GM12878 (cell line): ENCODE results near the gene ZFAND2A. TPM values are rescaled to one million over a fixed set of nuclear protein-coding genes. Genes with fewer than 3 reads are reported as not detected.

Experiments used
- ATAC-seq: fragments of 200-7000 bp; cut with Tn5 transposase; 3 replicates; pipeline ENCODE4 v1.9.1; 2020; ENCODE audit warnings: mild to moderate bottlenecking, moderate library complexity
- BruUV-seq: library from RNA; stranded (reverse); fragments of 400-500 nt; replicated peaks from 2 replicates; lab custom pipeline; 2021; lab: Mats Ljungman, UMichigan
- CTCF ChIA-PET: fragments of 300-600 bp; sonication (Branson Sonifier 250); formaldehyde crosslinking; extraction: SDS; loops from one replicate; lab custom pipeline; 2021; ENCODE audit warnings: inconsistent platforms; lab: Yijun Ruan, JAX
- POLR2A ChIA-PET: fragments of 350-600 bp; formaldehyde crosslinking; extraction: SDS; loops from one replicate; lab custom pipeline; 2021; ENCODE audit warnings: inconsistent platforms; lab: Charles Lee
- RAD21 ChIA-PET: fragments of 300-600 bp; sonication (Branson Sonifier 250); formaldehyde crosslinking; loops from one replicate; lab custom pipeline; 2023; ENCODE audit warnings: antibody characterized with exemption; ENCODE audit not compliant: unreplicated experiment; lab: Charles Lee
- SMC1A ChIA-PET: fragments of 300-600 bp; sonication (Branson Sonifier 250); formaldehyde crosslinking; loops from one replicate; lab custom pipeline; 2023; ENCODE audit not compliant: unreplicated experiment, uncharacterized antibody; lab: Charles Lee
- DNase-seq: peaks from one replicate; pipeline ENCODE4 v3.0.0-alpha.2; 2011; ENCODE audit warnings: low read depth, low spot score
- FAIRE-seq: peaks from 3 replicates; lab custom pipeline; 2011; peaks lifted over from hg19 to GRCh38; lab: Jason Lieb, UNC
- H2AFZ ChIP-seq: 2 replicates; pipeline ENCODE4 v1.6.0; 2011; ENCODE audit warnings: low read depth, low read length, control low read depth; ENCODE audit not compliant: control insufficient read depth
- H3K27ac ChIP-seq: 2 replicates; pipeline ENCODE4 v1.5.1; 2011; ENCODE audit warnings: control low read depth; ENCODE audit not compliant: control insufficient read depth, insufficient read depth
- H3K27me3 ChIP-seq, 2 experiments: replicated peaks in 1 of 2; 2 replicates each; pipeline versions ENCODE4 v1.6.0 to v1.6.1; 2011; ENCODE audit warnings: low read length in 1 of 2; ENCODE audit not compliant: control insufficient read depth in 2 of 2, insufficient read depth in 2 of 2
- H3K36me3 ChIP-seq, 2 experiments: 2 replicates each; pipeline ENCODE4 v1.5.1; 2011; ENCODE audit warnings: low read length in 1 of 2; ENCODE audit not compliant: control insufficient read depth in 2 of 2, insufficient read depth in 2 of 2
- H3K4me1 ChIP-seq: 2 replicates; pipeline ENCODE4 v1.6.1; 2011; ENCODE audit warnings: mild to moderate bottlenecking, low read length, moderate library complexity, mixed read lengths; ENCODE audit not compliant: control insufficient read depth, insufficient read depth
- H3K4me2 ChIP-seq: 2 replicates; pipeline ENCODE4 v1.6.0; 2011; ENCODE audit warnings: control low read depth; ENCODE audit not compliant: control insufficient read depth, insufficient read depth
- H3K4me3 ChIP-seq: fragments of 200-600 bp; sonication (generic); 2 replicates; pipeline ENCODE4 v1.5.1; 2016
- H3K79me2 ChIP-seq: 2 replicates; pipeline ENCODE4 v1.6.0; 2011; ENCODE audit warnings: low read length; ENCODE audit not compliant: control insufficient read depth, insufficient read depth
- H3K9ac ChIP-seq: 2 replicates; pipeline ENCODE4 v1.8.0; 2011; ENCODE audit warnings: low read length, control low read depth, mixed read lengths; ENCODE audit not compliant: control insufficient read depth, insufficient read depth
- H3K9me3 ChIP-seq: replicated peaks from 3 replicates; pipeline ENCODE4 v1.5.1; 2011; ENCODE audit warnings: mild to moderate bottlenecking, low read length; ENCODE audit not compliant: control insufficient read depth, insufficient read depth
- H4K20me1 ChIP-seq: 2 replicates; pipeline ENCODE4 v1.6.0; 2011; ENCODE audit not compliant: control insufficient read depth, insufficient read depth
- ATF7 ChIP-seq: fragments of 450-650 bp; IDR thresholded peaks from 2 replicates; pipeline ENCODE4 v1.6.1; 2016; ENCODE audit warnings: low read depth, mild to moderate bottlenecking
- EED ChIP-seq: sonication (generic); IDR thresholded peaks from 2 replicates; pipeline ENCODE4 v1.6.1; 2016; ENCODE audit warnings: antibody characterized with exemption, low read depth
- EGR1 ChIP-seq, 2 experiments: IDR thresholded peaks; 1 replicate in 1 of 2; 2 replicates in 1 of 2; pipeline ENCODE4 v1.6.1; 2011 to 2012; ENCODE audit warnings: low read depth in 2 of 2, low read length in 2 of 2, borderline replicate concordance in 1 of 2, mild to moderate bottlenecking in 1 of 2, moderate library complexity in 1 of 2
- FOS ChIP-seq: IDR thresholded peaks from 3 replicates; pipeline ENCODE4 v1.6.1; 2011; ENCODE audit warnings: borderline replicate concordance; ENCODE audit not compliant: insufficient read length; ENCODE audit errors: extremely low read depth
- IKZF1 ChIP-seq: fragments of 450-650 bp; conservative IDR thresholded peaks from 2 replicates; pipeline ENCODE4 v1.6.1; 2017; ENCODE audit warnings: antibody characterized with exemption, mild to moderate bottlenecking
- POLR2AphosphoS2 ChIP-seq: IDR thresholded peaks from 2 replicates; pipeline ENCODE4 v1.6.1; 2011; ENCODE audit warnings: low read depth, mild to moderate bottlenecking, low read length, improper control_type of control experiment, moderate library complexity
- POLR2AphosphoS5 ChIP-seq: IDR thresholded peaks from 2 replicates; pipeline ENCODE4 v1.6.1; 2011; ENCODE audit warnings: mild to moderate bottlenecking, low read length, inconsistent platforms
- SIN3A ChIP-seq: IDR thresholded peaks from 2 replicates; pipeline ENCODE4 v1.6.1; 2012; ENCODE audit warnings: low read depth, low read length, improper control_type of control experiment
- SMARCA5 ChIP-seq: fragments of 450-650 bp; IDR thresholded peaks from 2 replicates; pipeline ENCODE4 v1.6.1; 2017; ENCODE audit warnings: mild to moderate bottlenecking
- SREBF2 ChIP-seq: IDR thresholded peaks from 2 replicates; pipeline ENCODE4 v1.6.1; 2012; ENCODE audit warnings: mild to moderate bottlenecking, low read length
- STAT1 ChIP-seq: fragments of 450-650 bp; conservative IDR thresholded peaks from 2 replicates; pipeline ENCODE4 v1.6.1; 2014; ENCODE audit warnings: antibody characterized with exemption, mild to moderate bottlenecking
- TBL1XR1 ChIP-seq: IDR thresholded peaks from 2 replicates; pipeline ENCODE4 v1.6.1; 2012; ENCODE audit warnings: low read depth, low read length, improper control_type of control experiment
- YBX1 ChIP-seq: fragments of 450-650 bp; IDR thresholded peaks from 2 replicates; pipeline ENCODE4 v1.6.1; 2016; ENCODE audit warnings: antibody characterized with exemption
- WGBS: methylation state at CpG from one replicate; pipeline ENCODE4 v1.1.6; 2016; ENCODE audit warnings: low lambda C conversion rate; ENCODE audit not compliant: insufficient replicate concordance, insufficient coverage; ENCODE audit errors: missing lambda C conversion rate; 5-methylcytosine and 5-hydroxymethylcytosine counted together
- in situ Hi-C: fragments of 300-500 bp; cut with MboI; formaldehyde crosslinking; loops from 9 replicates; pipeline ENCODE4 v1.14.3; 2018; ENCODE audit warnings: mixed read lengths
- intact Hi-C: fragments of 100-400 bp; cut with micrococcal nuclease; formaldehyde crosslinking; loops from one replicate; pipeline ENCODE4 v1.14.2; 2022; ENCODE audit not compliant: unreplicated experiment
- polyA plus RNA-seq, 11 experiments: library from polyadenylated mRNA; depleted of rRNA in 4 of 11; unstranded in 6 of 11; stranded (reverse) in 5 of 11; fragments of >200 nt; fragmentation: Nextera tagmentation in 4 of 11; fragmentation: Illumina TruSeq in 1 of 11; extraction: Ambion mirVana in 4 of 11; extraction: Trizol in 1 of 11; gene quantifications; 1 replicate in 1 of 11; 2 replicates in 10 of 11; pipeline versions ENCODE4 v1.2.1 to v1.2.3, GENCODE V29; 2011 to 2016; ENCODE audit warnings: inconsistent platforms in 2 of 11, missing spikeins in 2 of 11, low read depth in 1 of 11
- total RNA-seq, 4 experiments: library from RNA; depleted of rRNA in 3 of 4; stranded (reverse); fragments of >200 nt in 3 of 4; fragmentation: Illumina TruSeq in 1 of 4; extraction: Trizol in 1 of 4; gene quantifications; 2 replicates each; pipeline versions ENCODE4 v1.2.1 to v1.2.3, GENCODE V29; 2013 to 2021
- TF ChIP-seq, protein P1 (sequence below): fragments of 450-650 bp; IDR thresholded peaks from 2 replicates; pipeline ENCODE4 v1.6.1; 2016; ENCODE audit warnings: mild to moderate bottlenecking
- TF ChIP-seq, protein P2 (sequence below): fragments of 450-650 bp; IDR thresholded peaks from 2 replicates; pipeline ENCODE4 v1.6.1; 2017; ENCODE audit warnings: mild to moderate bottlenecking, moderate library complexity
- TF ChIP-seq, protein P3 (sequence below): fragments of 450-650 bp; formaldehyde crosslinking; IDR thresholded peaks from 2 replicates; pipeline ENCODE4 v1.4.0; 2020; ENCODE audit warnings: mild to moderate bottlenecking, moderate library complexity

Gene ZFAND2A
- total and polyA plus RNA-seq, 10 of the 15 experiments (the other 5 are each of a cell fraction or from before 2014, with no cell fraction given): 14.8 to 39.9 (median 20.8) TPM

DNA sequence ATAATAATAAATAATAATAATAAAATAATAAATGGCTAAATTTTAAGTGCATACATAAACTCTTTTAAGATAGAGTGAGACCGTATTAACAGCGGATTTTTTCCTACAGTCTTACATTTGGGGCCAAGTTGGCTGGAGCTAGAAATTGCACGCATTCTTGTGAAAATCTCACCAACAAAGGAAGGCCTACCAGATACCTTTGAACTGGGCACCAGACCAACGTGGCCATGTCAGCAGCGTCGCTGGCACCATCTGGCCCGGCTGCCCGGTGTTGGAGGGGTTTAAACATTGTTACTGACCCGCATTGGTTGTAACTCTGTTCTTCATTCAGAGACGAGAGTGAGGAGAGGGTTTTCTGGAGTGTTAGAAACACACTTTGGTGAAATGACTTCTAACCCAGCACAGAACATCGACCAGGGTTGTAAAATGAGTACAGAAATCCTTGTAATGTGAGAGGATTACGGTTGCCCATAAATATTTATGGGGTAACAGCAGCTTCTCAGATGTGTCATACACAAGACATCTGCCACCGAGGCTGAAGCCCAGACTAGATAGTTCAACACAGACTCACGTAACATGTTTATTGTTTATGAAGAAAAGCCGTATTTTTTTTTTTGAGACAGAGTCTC, 38.1 kb upstream of the ZFAND2A start:
- no peaks in the 10 kb centered on the region for H3K4me1 ChIP-seq
- no peaks in the 10 kb centered on the region for H3K79me2 ChIP-seq
- CTCF ChIA-PET: no interaction called here
- no peak overlapping the region for H3K4me2 ChIP-seq
- intact Hi-C loops: no loop called here
- H3K4me3 ChIP-seq: no peak overlapping the region
- H2AFZ ChIP-seq: no peak overlapping the region
- POLR2A ChIA-PET: no interaction called here
- no peak for ATAC-seq
- FAIRE-seq: no peak
- DNase-seq: no peak
- H3K9ac ChIP-seq: no peak overlapping the region
- no peaks in the 10 kb centered on the region for H3K36me3 ChIP-seq
- BruUV-seq: no TSS peak
- H3K27me3 ChIP-seq: no peaks in the 10 kb centered on the region; a peak in 1 of 4 replicates
- H3K27ac ChIP-seq: no peak overlapping the region
- SMC1A ChIA-PET: no interaction called here
- RAD21 ChIA-PET: no interaction called here
- no peaks in the 10 kb centered on the region for H3K9me3 ChIP-seq
- no peaks in the 10 kb centered on the region for H4K20me1 ChIP-seq
- 52% methylated on average over 15 of the region's 15 CpGs for WGBS
- in situ Hi-C loops: no loop called here
- TF ChIP-seq POLR2AphosphoS5: no peak
- no peak for TF ChIP-seq IKZF1
- TF ChIP-seq ATF7: no peak
- TF ChIP-seq, protein P1, sequence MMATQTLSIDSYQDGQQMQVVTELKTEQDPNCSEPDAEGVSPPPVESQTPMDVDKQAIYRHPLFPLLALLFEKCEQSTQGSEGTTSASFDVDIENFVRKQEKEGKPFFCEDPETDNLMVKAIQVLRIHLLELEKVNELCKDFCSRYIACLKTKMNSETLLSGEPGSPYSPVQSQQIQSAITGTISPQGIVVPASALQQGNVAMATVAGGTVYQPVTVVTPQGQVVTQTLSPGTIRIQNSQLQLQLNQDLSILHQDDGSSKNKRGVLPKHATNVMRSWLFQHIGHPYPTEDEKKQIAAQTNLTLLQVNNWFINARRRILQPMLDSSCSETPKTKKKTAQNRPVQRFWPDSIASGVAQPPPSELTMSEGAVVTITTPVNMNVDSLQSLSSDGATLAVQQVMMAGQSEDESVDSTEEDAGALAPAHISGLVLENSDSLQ: no peak
- TF ChIP-seq EED: no peak
- no peak for TF ChIP-seq SREBF2
- no peak for TF ChIP-seq FOS
- TF ChIP-seq YBX1: no peak
- TF ChIP-seq TBL1XR1: no peak
- no peak for TF ChIP-seq SMARCA5
- no peak for TF ChIP-seq POLR2AphosphoS2
- TF ChIP-seq SIN3A: no peak
- TF ChIP-seq EGR1 (IDR thresholded peaks at IDR 0.05; ENCODE audit: borderline replicate concordance in 1 of 2, low read depth in 2 of 2, low read length in 2 of 2): no peak
- TF ChIP-seq, protein P2, sequence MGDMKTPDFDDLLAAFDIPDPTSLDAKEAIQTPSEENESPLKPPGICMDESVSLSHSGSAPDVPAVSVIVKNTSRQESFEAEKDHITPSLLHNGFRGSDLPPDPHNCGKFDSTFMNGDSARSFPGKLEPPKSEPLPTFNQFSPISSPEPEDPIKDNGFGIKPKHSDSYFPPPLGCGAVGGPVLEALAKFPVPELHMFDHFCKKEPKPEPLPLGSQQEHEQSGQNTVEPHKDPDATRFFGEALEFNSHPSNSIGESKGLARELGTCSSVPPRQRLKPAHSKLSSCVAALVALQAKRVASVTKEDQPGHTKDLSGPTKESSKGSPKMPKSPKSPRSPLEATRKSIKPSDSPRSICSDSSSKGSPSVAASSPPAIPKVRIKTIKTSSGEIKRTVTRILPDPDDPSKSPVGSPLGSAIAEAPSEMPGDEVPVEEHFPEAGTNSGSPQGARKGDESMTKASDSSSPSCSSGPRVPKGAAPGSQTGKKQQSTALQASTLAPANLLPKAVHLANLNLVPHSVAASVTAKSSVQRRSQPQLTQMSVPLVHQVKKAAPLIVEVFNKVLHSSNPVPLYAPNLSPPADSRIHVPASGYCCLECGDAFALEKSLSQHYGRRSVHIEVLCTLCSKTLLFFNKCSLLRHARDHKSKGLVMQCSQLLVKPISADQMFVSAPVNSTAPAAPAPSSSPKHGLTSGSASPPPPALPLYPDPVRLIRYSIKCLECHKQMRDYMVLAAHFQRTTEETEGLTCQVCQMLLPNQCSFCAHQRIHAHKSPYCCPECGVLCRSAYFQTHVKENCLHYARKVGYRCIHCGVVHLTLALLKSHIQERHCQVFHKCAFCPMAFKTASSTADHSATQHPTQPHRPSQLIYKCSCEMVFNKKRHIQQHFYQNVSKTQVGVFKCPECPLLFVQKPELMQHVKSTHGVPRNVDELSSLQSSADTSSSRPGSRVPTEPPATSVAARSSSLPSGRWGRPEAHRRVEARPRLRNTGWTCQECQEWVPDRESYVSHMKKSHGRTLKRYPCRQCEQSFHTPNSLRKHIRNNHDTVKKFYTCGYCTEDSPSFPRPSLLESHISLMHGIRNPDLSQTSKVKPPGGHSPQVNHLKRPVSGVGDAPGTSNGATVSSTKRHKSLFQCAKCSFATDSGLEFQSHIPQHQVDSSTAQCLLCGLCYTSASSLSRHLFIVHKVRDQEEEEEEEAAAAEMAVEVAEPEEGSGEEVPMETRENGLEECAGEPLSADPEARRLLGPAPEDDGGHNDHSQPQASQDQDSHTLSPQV: no peak
- TF ChIP-seq STAT1: no peak
- TF ChIP-seq, protein P3, sequence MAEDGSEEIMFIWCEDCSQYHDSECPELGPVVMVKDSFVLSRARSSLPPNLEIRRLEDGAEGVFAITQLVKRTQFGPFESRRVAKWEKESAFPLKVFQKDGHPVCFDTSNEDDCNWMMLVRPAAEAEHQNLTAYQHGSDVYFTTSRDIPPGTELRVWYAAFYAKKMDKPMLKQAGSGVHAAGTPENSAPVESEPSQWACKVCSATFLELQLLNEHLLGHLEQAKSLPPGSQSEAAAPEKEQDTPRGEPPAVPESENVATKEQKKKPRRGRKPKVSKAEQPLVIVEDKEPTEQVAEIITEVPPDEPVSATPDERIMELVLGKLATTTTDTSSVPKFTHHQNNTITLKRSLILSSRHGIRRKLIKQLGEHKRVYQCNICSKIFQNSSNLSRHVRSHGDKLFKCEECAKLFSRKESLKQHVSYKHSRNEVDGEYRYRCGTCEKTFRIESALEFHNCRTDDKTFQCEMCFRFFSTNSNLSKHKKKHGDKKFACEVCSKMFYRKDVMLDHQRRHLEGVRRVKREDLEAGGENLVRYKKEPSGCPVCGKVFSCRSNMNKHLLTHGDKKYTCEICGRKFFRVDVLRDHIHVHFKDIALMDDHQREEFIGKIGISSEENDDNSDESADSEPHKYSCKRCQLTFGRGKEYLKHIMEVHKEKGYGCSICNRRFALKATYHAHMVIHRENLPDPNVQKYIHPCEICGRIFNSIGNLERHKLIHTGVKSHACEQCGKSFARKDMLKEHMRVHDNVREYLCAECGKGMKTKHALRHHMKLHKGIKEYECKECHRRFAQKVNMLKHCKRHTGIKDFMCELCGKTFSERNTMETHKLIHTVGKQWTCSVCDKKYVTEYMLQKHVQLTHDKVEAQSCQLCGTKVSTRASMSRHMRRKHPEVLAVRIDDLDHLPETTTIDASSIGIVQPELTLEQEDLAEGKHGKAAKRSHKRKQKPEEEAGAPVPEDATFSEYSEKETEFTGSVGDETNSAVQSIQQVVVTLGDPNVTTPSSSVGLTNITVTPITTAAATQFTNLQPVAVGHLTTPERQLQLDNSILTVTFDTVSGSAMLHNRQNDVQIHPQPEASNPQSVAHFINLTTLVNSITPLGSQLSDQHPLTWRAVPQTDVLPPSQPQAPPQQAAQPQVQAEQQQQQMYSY (CRISPR knock-in tag): no peak
